DOHH2 (cell line): Measurements from ENCODE around the gene DNAH10.

Experiments used
- CTCF ChIP-seq: fragments of 200-600 bp; sonication (generic); IDR thresholded peaks from one replicate; pipeline ENCODE4 v1.5.1; 2014; ENCODE audit warnings: antibody characterized with exemption, mild to moderate bottlenecking, low read depth, low read length; ENCODE audit not compliant: poor library complexity, severe bottlenecking
- EZH2phosphoT487 ChIP-seq: fragments of 200-600 bp; sonication (generic); IDR thresholded peaks from 2 replicates; pipeline ENCODE4 v1.6.1; 2017; ENCODE audit warnings: borderline replicate concordance, mild to moderate bottlenecking, antibody characterized with exemption, low read length, moderate library complexity, mixed read lengths

GRCh38 chr12:123891011-123891410, 128.9 kb downstream of the DNAH10 start:
- TF ChIP-seq CTCF (no peak), EZH2phosphoT487 (no peak)
